Measurements from ENCODE around the gene STAG1. TPM values are rescaled to one million over a fixed set of nuclear protein-coding genes. Genes with fewer than 3 reads are reported as not detected.
"Not testable (repeated sequence)": the region's sequence is repeated elsewhere in the genome, so short reads cannot be mapped to it uniquely, and the experiment has no call there.

The STAG1 gene
- total RNA-seq, 6 experiments from 2014 or later, result 8.2 to 18.5 (median 12.7) TPM

DNA sequence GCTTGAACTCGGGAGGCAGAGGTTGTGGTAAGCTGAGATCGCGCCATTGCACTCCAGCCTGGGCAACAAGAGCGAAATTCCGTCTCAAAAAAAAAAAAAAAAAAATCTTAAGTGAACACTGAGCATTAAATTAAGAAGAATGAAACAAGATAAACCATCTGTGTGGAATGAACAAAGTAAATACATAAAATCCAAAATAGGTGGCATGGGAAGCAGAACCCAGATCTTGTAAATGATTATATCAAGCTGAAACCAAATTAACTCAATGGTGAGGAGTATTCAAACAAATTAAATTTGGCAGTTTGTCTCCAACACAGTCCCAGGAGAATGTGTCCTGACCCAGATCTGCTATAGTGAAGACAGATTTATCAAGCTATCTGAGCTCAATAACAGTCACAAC lies 32.1 kb downstream of the STAG1 start:
- ATAC-seq, result no peak
- no peak overlapping the region for H3K27ac ChIP-seq
- H3K36me3 ChIP-seq, result no peaks in the 10 kb centered on the region
- H3K9me3 ChIP-seq, result no peaks in the 10 kb centered on the region
- H3K4me3 ChIP-seq, result no peak overlapping the region
- DNase-seq, result no peak
- H3K4me1 ChIP-seq, result no peaks in the 10 kb centered on the region
- no peak for TF ChIP-seq POLR2A (IDR thresholded peaks at IDR 0.05)
- TF ChIP-seq, protein P1, sequence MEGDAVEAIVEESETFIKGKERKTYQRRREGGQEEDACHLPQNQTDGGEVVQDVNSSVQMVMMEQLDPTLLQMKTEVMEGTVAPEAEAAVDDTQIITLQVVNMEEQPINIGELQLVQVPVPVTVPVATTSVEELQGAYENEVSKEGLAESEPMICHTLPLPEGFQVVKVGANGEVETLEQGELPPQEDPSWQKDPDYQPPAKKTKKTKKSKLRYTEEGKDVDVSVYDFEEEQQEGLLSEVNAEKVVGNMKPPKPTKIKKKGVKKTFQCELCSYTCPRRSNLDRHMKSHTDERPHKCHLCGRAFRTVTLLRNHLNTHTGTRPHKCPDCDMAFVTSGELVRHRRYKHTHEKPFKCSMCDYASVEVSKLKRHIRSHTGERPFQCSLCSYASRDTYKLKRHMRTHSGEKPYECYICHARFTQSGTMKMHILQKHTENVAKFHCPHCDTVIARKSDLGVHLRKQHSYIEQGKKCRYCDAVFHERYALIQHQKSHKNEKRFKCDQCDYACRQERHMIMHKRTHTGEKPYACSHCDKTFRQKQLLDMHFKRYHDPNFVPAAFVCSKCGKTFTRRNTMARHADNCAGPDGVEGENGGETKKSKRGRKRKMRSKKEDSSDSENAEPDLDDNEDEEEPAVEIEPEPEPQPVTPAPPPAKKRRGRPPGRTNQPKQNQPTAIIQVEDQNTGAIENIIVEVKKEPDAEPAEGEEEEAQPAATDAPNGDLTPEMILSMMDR (IDR thresholded peaks at IDR 0.05), result no peak
- WGBS (ENCODE audit: insufficient coverage, low coverage, low lambda C conversion rate, missing lambda C conversion rate), result 95% methylated on average over 5 of the region's 5 CpGs
- intact Hi-C loops (cut with DNase I), result no loop called here
- no peaks in the 10 kb centered on the region for H3K27me3 ChIP-seq

DNA sequence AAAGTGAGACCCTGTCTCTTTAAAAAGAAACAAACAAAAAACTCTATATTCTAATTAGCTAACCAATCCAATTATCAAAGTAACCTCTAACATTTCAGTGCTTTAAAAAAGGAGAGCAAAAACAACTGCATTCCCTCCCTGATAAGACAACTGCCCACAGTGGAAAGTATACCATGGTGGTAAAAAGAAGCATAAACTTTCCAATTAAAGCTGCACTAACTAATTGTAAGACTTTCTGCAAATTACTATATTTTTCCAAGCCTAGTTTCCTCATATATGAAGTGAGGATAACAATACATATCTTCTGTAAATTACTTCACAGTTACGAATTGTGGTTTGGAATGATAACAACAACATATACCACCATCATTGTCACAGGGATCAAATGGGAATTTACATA lies 35.5 kb downstream of the STAG1 start:
- no peaks in the 10 kb centered on the region for H3K27me3 ChIP-seq
- H3K27ac ChIP-seq, result no peak overlapping the region
- H3K9me3 ChIP-seq, result no peaks in the 10 kb centered on the region
- intact Hi-C loops (cut with DNase I), result no loop called here
- ATAC-seq, result no peak
- 71% methylated on average over 1 of the region's 1 CpG for WGBS (ENCODE audit: insufficient coverage, low coverage, low lambda C conversion rate, missing lambda C conversion rate)
- H3K4me1 ChIP-seq, result no peaks in the 10 kb centered on the region
- no peak for DNase-seq
- H3K4me3 ChIP-seq, result no peak overlapping the region
- no peaks in the 10 kb centered on the region for H3K36me3 ChIP-seq
- TF ChIP-seq, protein P1 (IDR thresholded peaks at IDR 0.05), result no peak
- TF ChIP-seq POLR2A (IDR thresholded peaks at IDR 0.05), result no peak

DNA sequence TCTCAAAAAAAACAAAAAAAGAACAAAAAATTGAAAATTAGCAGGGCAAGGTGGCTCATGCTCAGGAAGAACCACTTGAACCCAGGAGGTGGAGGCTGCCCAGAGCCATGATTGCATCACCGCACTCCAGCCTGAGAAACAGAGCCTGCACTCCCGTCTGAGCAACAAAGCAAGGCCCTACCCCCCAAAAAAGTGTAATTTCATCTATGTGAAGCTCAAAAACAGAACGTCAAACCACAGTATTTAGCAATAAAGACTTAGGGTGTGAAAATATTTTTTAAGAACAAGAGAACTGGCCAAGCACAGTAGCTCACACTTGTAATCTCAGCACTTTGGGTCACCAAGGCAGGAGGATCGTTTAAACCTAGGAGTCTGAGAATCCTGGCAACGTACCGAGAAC lies 38.2 kb downstream of the STAG1 start:
- no peak for DNase-seq
- TF ChIP-seq, protein P1 (IDR thresholded peaks at IDR 0.05), result no peak
- no peak for TF ChIP-seq POLR2A (IDR thresholded peaks at IDR 0.05)
- Histone ChIP-seq H3K4me1 (no peaks in the 10 kb centered on the region), H3K9me3 (no peaks in the 10 kb centered on the region), H3K27ac (no peak overlapping the region), H3K4me3 (no peak overlapping the region), H3K27me3 (no peaks in the 10 kb centered on the region), H3K36me3 (no peaks in the 10 kb centered on the region)
- ATAC-seq, result peak; percentile 37 to 45 (median 40)
- 70% methylated on average over 6 of the region's 6 CpGs for WGBS (ENCODE audit: insufficient coverage, low coverage, low lambda C conversion rate, missing lambda C conversion rate)
- intact Hi-C loops (cut with DNase I), result no loop called here

DNA sequence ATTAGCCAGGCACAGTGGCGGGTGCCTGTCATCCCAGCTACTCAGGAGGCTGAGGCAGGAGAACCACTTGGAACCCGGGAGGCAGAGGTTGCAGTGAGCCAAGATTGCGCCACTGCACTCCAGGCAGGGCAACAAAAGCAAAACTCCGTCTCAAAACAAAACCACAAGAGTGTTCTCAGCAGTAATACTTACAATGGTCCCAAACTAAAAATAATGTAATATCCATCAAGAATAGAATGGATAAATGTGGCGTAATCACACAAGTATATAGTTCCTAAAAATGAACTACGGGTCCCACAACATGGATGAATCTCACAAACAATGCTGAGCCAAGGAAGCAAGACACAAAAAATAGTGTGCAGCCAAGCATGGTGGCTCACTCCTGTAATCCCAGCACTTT lies 39.2 kb downstream of the STAG1 start:
- intact Hi-C loops (cut with DNase I), result no loop called here
- H3K27ac ChIP-seq, result no peak overlapping the region
- H3K4me3 ChIP-seq, result no peak overlapping the region
- ATAC-seq (no peak), DNase-seq (no peak)
- no peaks in the 10 kb centered on the region for H3K9me3 ChIP-seq
- H3K27me3 ChIP-seq, result no peaks in the 10 kb centered on the region
- H3K4me1 ChIP-seq, result no peaks in the 10 kb centered on the region
- H3K36me3 ChIP-seq, result no peaks in the 10 kb centered on the region
- TF ChIP-seq, protein P1 (IDR thresholded peaks at IDR 0.05), result no peak
- TF ChIP-seq POLR2A (IDR thresholded peaks at IDR 0.05), result no peak
- WGBS (ENCODE audit: insufficient coverage, low coverage, low lambda C conversion rate, missing lambda C conversion rate), result 78% methylated on average over 5 of the region's 6 CpGs

DNA sequence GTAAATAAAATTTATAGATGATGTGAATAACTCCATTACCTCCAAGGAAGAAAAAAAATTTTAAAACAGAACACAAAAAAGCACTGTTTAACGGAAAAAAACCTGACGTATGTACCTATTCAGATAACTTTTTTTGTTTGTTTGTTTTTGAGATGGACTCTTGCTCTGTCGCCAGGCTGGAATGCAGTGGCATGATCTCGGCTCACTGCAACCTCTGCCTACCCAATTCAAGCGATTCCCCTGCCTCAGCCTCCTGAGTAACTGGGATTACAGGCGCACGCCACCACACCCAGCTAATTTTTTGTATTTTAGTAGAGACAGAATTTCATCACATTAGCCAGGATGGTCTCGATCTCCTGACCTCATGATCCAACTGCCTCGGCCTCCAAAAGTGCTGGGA lies 40.3 kb downstream of the STAG1 start:
- ATAC-seq, result peak; percentile 78 to 83 (median 82)
- peak overlapping the region in 2 of 3 donors; percentile 49 to 50 for H3K27ac ChIP-seq
- DNase-seq; intact Hi-C loops (cut with DNase I); H3K4me1 ChIP-seq; H3K36me3 ChIP-seq; H3K9me3 ChIP-seq; H3K4me3 ChIP-seq; H3K27me3 ChIP-seq: not testable (repeated sequence)
- WGBS (ENCODE audit: insufficient coverage, low coverage, low lambda C conversion rate, missing lambda C conversion rate), result 58% methylated on average over 6 of the region's 9 CpGs
